Measurements from ENCODE around the gene CTLA4. TPM values are rescaled to one million over a fixed set of nuclear protein-coding genes. Genes with fewer than 3 reads are reported as not detected.
A peak's percentile ranks its signal among the peaks of the same experiment; 100 is the strongest.

Gene CTLA4
- polyA plus RNA-seq, 1 donor = not detected

- no peak for DNase-seq
Measured at GRCh38 chr2:203892207-203892606, 24.6 kb downstream of the CTLA4 start.

GRCh38 chr2:203893401-203893800 is 25.8 kb downstream of the CTLA4 start:
- DNase-seq = peak; percentile 87

DNA sequence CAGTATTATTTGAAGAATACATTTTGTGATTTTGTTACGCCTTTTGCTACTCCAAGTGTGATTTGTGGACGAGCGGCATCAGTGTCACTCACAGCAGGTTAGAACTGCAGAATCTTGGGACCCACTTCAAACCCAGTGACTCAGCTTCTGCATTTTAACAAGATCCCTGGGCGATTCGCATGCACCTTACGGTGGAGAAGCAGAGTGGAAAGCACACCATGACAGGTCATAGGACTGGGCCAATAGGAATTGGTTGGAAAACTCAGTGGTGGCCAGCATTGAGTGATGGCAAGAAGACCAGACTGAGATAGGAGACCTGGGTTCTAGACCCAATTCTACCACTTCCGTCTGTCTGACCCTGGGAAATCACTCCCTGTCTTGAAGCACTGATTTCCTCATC is 26.3 kb downstream of the CTLA4 start:
- DNase-seq = no peak

DNA sequence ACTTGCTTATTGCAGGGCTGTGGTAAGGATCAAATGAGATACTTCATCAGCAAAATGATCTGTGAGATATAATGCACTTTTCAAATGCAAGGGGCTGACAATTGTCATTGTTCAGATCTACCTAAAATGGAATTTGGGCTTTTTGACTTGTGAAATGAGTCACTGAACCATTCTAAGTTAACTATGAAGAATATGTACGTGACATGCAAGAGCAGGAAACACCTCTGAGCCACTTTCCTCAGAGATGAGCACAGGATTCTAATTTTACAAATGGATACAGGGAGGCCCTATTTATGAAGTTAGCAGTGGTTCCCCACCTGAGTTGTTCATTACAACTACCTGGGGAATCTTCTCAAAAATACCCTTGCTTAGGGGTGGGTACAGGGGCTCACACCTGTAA is 26.7 kb downstream of the CTLA4 start:
- DNase-seq = no peak

GRCh38 chr2:203897544-203897943 is 30.0 kb downstream of the CTLA4 start:
- DNase-seq = no peak

GRCh38 chr2:203898657-203899056 is 31.1 kb downstream of the CTLA4 start:
- DNase-seq = no peak

GRCh38 chr2:203900253-203900652 is 32.7 kb downstream of the CTLA4 start:
- DNase-seq = no peak

GRCh38 chr2:203904022-203904421 is 36.5 kb downstream of the CTLA4 start:
- no peak for DNase-seq

DNA sequence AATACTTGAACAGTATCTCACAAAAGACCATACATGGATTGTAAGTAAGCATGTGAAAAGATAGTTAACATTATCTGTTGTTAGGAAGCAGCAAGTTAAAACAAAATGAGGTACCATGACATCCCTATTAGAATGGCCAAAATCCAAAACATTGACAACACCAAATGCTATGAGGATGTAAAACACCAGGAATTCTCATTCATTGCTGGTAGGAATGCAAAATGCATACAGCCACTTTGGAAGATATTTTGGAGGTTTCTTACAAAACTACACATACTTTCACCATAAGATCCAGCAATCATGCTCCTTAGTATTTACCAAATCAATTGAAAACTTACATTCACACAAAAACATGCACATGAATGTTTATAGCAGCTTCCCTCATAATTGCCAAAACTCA is 38.1 kb downstream of the CTLA4 start:
- DNase-seq = no peak

- DNase-seq = no peak
Measured at GRCh38 chr2:203908066-203908796, 40.7 kb downstream of the CTLA4 start.

GRCh38 chr2:203908797-203909185 is 41.2 kb downstream of the CTLA4 start:
- no peak for DNase-seq

- peak; percentile 78 for DNase-seq
Measured at GRCh38 chr2:203909261-203909967, 41.8 kb downstream of the CTLA4 start.

- peak; percentile 38 for DNase-seq
Measured at GRCh38 chr2:203909974-203910373, 42.4 kb downstream of the CTLA4 start.

GRCh38 chr2:203913947-203914346 is 46.4 kb downstream of the CTLA4 start:
- DNase-seq = no peak

- DNase-seq = no peak
Measured at GRCh38 chr2:203914546-203915182, 47.1 kb downstream of the CTLA4 start.

GRCh38 chr2:203915256-203915655 is 47.7 kb downstream of the CTLA4 start:
- DNase-seq = peak; percentile 47

- no peak for DNase-seq
Measured at GRCh38 chr2:203916756-203917155, 49.2 kb downstream of the CTLA4 start.

GRCh38 chr2:203918264-203918663 is 50.7 kb downstream of the CTLA4 start:
- peak; percentile 23 for DNase-seq

- no peak for DNase-seq
Measured at GRCh38 chr2:203918839-203919238, 51.3 kb downstream of the CTLA4 start.
